NCI-H2227 (cell line): ENCODE measurements around the gene TET2.

Experiments used
- DNase-seq: peaks from one replicate; lab custom pipeline; 2025; ENCODE audit not compliant: unreplicated experiment; lab: John Stamatoyannopoulos, UW

Gene TET2

DNA sequence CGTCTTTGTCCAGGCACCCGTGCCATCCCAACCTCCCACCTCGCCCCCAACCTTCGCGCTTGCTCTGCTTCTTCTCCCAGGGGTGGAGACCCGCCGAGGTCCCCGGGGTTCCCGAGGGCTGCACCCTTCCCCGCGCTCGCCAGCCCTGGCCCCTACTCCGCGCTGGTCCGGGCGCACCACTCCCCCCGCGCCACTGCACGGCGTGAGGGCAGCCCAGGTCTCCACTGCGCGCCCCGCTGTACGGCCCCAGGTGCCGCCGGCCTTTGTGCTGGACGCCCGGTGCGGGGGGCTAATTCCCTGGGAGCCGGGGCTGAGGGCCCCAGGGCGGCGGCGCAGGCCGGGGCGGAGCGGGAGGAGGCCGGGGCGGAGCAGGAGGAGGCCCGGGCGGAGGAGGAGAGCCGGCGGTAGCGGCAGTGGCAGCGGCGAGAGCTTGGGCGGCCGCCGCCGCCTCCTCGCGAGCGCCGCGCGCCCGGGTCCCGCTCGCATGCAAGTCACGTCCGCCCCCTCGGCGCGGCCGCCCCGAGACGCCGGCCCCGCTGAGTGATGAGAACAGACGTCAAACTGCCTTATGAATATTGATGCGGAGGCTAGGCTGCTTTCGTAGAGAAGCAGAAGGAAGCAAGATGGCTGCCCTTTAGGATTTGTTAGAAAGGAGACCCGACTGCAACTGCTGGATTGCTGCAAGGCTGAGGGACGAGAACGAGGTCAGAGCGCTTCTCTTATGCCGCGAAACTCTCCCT, at the start of gene TET2:
Gene TET2 (plus strand): TSS at position 601 of the 740 bp plus-strand sequence. CDS start 87,067 bp downstream, outside the sequence.
- DNase-seq = peak; percentile 90

DNA sequence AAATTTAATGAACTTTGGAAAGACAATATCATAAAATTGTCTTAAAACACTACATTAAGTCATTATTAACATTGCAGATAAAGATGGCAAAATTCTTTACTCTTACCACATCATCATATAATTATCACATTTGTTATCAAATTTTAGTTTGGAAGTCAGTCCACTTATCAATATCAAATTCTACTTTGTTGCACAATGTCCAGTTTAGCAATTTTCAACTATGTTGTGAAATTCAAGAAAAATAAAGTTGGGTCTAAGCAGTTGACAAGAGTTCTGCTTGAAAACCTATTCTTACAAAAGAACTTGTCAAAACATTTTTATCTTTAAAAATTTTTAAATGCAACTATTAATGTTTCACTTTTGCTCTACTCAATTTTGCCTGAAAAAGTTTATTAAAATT, 44.7 kb upstream of the TET2 start:
- no peak for DNase-seq

DNA sequence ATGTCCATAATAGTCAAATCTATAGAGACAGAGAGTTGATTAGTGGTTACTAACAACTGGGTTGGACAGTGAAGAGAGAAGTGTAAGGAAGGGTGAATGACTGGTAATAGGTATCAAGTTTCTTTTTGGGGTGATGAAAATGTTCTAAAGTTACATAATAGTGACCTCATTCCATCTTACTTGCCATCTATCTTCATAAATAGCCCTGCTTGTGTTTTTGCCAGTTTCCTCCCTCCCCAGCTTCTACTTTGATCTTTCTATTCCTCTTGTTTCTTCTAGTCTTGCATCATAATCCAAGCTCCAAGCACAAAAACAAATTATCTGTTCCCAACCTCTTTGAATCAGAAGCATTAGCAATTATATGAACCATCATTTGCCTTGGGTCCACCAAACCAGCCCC, 40.2 kb upstream of the TET2 start:
- DNase-seq = no peak

DNA sequence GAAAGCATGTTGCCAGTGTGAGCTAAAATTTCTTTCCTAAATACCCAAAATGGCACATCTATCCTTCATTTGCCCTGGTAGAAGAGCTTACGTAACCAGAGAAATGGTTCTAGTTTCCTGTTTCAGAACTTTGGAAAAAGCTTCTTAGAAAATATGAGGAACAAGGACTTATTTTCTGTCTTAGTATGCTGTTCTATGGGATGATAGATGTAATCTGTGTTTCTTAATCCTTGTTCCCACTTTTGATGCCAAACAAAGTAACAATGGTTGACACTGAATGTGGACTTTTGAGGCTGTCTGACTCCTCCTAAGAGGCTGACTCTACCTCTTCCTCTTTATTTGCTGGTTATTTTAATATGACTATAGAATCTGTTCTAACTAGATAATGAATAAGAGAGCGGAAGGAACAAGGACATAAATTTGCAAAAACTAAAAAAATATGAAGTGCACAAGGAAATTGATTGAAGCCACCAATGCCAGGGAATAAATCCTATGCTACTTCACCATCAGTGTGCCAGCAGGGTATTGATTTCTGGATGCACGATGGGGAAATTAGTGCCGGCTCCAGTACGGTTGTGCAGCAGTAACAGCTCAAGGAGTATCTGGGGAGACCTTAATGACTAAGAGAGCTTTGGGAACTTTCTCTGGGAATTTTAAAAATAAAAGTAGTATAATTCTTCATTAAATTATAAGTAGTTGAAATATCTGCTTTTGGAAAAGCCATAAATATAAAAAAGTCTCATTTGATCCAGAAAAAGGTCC, 39.4 kb upstream of the TET2 start:
- DNase-seq = no peak

DNA sequence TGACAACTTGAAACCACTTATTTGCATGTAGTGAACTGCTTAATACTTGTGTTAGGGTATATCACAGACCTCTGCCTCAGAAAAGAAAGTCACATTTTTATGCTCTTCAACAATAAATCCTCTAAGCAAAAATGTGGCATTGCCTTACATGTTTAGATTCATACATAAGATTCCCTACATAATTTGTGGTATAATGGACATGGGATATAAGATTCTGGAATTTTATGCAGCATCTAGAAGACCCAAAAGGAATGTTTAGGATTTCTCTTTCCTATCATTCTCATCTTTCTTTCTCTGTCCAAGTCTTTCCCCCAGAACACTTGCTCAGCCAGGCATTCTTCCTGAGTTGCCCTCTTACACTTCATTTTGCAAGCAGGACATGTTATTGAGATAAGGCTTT, 37.7 kb upstream of the TET2 start:
- no peak for DNase-seq

DNA sequence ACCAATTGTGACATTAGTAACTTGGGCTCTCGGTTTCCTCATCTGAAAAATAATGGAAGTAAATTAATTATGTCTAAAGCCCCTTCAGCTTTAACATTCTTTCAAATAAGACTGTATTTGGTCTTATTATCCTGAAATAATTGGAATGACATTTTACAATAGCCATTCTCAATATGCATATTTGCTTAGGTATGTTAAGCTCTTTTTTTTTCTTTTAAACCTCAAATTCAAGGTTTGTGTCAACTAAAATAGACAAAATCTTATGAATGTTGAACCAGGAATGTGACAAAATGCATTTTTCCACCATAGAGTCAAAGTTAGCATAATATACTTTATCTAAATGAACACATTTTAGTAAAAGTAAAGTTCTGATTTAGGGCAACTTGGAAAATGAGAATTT, 34.4 kb upstream of the TET2 start:
- DNase-seq = no peak

DNA sequence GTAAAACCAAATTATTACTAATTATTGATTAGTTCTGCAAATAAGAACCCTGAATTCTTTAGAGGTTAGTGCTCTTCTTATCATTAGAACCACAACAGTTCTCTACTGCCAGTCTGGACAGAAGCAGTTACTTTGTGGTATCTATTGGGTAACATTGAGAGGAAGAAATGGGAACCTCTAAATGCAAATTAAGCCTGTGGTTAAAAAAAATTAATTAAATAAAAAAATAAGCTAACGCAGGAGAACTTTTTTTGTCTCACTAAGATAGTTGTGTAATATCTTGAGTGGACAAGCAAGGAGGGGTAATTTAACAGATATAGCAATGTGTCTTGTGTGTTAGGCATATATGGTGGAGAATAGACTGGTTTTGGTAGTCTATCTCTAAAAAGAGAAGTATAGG, 32.9 kb upstream of the TET2 start:
- DNase-seq = no peak

DNA sequence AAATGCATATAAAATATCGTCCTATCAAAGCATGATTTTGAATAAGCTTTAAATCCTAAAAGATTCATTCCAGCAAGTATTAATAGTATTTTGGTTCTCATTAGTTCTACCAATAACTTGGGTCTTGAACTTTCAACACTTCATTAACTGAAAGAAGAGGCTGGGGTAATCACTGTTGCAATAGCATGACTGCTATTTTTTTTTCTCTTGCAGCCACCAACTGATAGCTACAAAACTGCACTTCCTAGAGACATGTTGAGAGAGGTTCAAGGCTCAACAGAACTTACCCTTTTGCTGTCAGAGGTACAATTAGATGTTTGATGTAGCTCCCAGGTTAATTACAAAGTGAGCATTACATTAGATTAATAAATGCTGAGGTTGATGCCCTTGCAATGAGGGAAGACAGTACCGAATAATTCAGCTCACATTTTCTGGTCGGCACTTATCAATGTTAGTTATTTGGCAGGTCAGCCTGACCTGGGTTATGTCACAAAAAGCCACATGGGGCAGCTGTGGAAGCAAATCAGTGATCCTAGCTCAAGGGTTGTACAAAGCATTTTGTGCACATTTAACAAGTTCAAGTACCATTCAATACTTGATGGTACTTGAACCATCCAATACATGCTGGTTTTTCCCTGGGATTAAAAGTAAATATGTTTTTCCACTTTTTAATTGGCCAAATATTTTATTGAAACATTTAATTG, 29.9 kb upstream of the TET2 start:
- DNase-seq = no peak

DNA sequence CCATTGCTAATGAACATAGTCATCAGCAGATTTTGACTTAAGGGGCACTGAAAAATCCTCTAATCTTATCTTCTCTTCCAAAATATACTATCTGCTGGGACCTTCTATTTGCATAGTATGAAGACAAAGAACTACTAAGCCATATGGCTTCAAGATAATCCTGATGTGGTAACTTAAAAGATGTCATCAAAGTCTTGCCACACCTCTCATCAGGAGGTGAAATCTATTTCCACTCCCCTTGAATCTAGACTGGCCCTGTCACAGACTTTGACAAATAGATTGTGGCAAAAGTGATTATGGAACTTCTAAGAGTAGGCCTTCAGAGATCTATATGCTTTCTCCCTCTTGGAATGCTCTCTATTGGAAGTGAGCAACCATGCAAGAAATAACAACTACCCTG, 27.3 kb upstream of the TET2 start:
- no peak for DNase-seq

DNA sequence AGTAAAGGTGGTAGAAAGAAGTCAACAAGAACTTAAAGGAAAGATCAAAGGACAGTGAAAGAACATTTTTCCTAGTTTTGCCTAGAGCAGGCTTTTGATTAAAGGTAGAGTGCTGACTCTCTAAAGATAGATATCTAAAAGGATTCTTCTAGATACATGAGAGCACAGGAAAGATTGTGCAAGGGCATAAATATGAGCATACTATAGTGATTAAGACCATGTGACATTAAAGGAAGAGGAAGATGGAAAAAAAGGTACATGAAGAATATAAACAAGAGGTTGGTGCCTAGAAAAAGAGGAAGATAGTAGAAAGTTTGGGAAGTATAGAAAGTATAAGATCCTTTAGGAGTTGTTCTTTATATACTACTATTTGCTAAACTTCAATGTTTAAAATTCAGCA, 26.1 kb upstream of the TET2 start:
- DNase-seq = no peak

DNA sequence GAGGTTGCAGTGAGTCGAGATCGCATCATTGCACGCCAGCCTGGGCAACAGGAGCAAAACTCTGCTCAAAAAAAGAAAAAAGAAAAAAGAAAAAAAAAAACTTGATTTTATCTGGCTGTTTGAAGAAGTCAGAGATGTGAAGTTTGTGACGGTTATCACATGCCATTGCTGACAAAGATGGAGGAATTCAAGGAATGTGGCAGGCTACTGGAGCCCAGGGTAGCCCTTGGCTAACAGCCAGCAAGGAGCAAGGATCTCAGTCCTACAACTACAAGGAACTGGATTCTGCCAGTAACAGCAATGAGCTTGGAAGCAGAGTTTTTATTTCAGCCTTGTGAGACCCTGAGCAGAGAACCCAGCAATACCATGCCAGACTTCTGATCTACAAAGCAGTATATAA, 24.3 kb upstream of the TET2 start:
- no peak for DNase-seq

DNA sequence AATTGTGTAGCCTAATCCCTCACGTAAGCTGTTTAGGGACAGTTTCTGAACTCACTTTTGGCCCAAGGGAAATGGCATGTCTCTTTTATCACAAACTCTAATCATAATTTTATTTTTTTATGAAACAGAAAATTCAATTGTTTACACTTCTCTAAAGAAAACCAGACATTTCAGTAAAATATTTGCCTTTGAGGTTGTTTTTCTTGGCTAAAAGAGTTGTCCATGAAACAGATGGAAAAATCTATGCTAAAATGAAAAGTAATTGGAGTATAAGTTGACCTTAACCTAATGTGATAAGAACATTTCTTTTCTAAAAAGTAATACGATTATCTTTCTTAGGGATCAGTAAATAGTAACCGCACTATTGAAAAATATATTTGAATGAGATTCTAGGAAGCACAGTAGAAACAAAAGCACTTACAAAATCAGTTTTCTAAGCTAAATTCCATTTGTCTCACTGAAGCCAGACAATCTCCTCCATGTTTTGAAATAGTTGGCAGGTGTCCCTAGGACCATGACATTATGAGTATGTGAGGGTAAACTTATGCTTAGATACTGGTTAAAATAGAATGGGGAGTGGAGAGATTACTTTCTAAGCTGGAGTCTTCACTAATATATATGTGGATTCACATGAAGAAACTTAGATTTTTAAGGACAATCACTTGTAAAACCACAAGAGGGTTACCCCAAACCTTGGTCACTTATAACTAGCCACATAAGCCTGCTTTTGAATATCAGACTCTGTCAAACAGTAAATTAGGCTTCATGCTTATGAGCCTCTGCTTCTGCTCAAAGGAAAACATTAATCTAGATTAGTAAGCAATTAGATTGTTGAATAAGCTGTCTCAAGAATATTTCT, 20.1 kb upstream of the TET2 start:
- DNase-seq = no peak

DNA sequence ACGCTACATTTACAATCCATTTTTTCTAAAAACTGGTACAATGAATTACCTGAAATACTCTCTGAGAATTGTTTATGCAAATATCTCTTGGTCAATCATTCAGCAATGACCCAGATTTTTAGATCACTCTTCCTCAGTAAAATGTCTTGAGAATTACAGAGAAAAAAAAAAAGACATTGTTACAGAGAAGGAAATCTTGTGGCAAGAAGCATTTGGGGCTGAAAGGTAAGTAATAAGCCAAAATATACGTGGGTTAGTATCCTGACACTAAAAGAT, 19.6 kb upstream of the TET2 start:
- no peak for DNase-seq

DNA sequence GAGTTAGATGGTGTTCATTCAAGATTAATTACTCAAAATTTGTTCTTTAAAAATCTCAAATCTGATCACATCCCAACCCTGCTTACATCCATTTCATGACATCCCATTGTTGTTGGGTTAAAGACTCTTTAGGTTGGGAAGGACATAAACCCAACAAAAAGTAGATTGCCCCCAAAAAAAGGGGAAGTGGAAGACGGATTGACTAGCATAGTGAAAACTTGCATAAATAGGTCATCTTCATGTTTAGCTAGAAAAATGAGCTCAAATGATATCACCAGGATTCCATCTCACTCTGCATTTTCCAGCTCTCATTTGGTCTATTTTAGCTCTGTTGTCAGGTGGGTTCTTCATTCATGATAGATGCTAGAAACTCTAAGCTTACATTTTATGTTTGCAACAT, 18.5 kb upstream of the TET2 start:
- no peak for DNase-seq

DNA sequence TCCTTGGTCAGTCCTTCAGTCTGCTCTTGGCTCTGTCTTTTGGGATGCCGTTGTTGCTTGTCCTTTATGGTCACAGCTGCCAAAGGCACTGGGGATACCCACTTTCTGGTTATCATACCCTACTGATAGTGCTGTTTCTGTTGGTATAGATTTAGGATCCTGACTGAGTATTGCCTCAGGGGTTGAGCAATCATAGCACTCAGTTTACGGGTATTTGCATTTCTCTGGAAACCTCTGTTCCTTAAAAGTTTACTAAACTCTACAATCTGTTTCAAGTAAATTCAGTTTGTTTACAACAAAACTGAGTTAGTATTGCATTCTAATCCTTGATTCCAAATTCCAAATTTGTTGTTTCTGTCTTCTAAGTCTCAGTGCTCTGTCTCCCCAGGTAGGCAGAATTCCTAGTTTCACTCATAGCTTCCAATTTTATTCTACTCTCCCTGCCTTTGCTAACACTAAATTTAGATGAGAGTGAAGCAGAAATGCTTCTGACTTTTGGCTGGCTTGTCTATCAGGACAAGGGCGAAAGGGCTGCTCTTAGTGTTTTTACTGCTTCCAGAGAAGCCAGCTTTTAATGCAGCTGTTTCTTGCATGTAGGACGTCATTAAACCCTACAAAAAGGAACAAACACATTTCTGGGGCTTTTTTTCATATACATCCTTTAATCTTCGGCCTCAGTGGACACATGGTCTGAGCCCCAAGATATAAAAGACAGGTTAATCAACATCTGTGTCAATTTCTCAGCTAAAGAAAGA, 17.2 kb upstream of the TET2 start:
- DNase-seq = no peak

DNA sequence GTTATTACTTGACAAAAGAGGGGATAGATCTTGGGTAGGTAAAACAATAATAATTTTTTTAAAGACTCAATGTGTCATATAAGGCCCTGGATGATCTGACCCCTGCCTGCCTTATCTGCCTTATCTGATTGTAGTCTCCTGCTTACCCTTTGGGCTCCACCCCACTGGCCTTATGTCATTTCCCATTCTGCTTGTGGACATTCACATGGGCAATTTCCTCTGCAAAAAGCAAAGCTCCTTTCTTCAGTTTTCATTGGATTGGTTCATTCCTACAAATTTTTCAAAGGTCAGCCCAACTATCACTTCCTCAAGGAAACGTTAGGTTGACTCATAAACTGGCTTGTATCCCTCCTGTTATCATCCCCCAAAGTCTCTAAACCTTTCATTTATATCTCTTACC, 15.7 kb upstream of the TET2 start:
- no peak for DNase-seq

DNA sequence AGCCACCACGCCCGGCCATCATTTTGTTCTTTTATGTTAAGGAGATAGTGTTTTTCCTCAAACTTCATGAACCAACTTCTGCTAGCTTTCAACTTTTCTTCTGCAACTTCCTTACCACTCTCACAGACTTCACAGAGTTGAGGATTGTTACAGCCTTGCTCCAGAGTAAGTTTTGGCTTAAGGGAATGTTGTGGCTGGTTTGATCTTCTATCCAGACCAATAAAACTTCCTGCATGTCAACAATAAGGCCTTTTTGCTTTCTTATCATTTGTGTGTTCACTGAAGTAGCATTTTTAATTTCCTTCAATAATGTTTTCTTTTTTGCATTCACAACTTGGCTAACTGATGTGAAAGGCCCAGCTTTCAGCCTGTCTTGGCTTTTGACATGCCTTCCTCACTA, 12.7 kb upstream of the TET2 start:
- no peak for DNase-seq

DNA sequence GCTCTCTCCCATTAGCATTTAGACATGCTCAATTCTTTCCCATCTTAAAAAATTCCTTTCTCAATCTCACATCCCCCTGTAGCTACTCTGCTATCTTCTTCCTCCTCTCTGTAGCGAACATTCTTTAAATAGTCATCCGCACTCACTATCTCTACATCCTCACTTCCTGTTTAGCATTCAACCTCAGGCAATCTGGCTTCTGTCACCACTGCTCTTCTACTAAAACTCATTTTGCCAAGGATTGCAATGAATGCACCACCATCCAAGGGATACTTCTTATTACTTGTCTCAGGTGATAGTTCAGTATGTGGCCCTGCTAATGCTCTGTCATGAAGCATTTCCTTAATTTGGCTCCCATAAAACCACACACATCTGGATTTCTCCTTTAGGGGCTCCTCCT, 10.9 kb upstream of the TET2 start:
- no peak for DNase-seq

DNA sequence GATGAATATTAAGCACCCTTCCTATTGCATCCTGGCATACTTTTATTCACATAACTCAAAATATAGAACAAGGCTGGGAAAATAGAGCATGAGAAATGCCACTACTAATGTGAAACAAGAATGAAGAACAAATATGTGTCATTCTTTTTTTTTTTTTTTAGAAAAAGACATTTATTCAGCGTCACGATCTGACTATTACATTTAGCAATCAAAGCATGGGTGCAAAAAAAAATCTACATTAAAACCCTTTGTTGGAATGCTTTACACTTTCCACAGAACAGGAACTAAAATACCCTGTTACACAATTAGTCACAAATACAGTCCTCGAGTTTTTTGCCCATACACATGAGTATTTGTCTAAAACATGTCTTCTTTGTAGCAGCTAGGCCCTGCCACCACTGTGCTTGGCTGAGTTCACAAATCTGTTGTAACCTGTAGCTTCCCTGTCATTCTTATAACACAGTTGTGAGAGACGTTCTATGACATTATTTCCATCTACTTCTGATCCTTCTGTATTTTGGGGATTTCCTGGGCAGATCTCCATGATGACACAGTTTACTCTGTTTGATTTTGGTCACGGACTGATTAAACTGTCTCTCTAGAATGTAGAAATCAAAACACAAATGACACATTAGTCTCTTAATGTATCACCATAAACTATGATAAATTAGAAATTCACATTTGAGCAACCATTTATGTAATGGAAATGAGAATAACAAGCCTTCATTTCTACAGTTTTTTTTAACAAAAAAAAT, 9.4 kb upstream of the TET2 start:
- DNase-seq = no peak

DNA sequence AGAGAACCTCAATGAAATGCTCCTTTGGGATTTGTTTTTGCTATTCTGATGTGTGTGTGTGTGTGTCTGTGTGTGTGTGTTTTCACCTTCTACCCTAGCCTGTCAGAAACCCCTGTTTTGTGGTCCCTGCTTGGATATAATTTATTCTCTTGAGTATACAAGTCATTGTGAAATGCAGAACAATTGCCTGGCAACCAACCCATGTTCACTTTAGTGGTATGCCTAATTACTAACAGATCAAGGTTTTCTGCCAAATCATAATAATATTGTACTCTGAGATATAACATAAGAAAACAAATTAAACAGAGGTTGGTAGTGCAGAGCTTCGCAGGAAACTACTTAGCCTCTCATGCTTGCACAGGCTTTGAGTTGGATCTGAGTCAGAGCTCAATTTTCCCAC, 7.0 kb upstream of the TET2 start:
- no peak for DNase-seq
